ENCODE measurements around the gene FAM114A1.

- TF ChIP-seq, protein P1, sequence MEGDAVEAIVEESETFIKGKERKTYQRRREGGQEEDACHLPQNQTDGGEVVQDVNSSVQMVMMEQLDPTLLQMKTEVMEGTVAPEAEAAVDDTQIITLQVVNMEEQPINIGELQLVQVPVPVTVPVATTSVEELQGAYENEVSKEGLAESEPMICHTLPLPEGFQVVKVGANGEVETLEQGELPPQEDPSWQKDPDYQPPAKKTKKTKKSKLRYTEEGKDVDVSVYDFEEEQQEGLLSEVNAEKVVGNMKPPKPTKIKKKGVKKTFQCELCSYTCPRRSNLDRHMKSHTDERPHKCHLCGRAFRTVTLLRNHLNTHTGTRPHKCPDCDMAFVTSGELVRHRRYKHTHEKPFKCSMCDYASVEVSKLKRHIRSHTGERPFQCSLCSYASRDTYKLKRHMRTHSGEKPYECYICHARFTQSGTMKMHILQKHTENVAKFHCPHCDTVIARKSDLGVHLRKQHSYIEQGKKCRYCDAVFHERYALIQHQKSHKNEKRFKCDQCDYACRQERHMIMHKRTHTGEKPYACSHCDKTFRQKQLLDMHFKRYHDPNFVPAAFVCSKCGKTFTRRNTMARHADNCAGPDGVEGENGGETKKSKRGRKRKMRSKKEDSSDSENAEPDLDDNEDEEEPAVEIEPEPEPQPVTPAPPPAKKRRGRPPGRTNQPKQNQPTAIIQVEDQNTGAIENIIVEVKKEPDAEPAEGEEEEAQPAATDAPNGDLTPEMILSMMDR (IDR thresholded peaks at IDR 0.05): no peak
- TF ChIP-seq EZH2 (IDR thresholded peaks at IDR 0.05): no peak
Observed at GRCh38 chr4:38955957-38956356, 88.4 kb downstream of the FAM114A1 start.

All from neural progenitor cell (in vitro differentiated cells).